SK-N-SH (cell line): ENCODE data around the gene EYA3.

ENCODE experiments used
- CHD2 ChIP-seq: fragments of 150-350 bp; IDR thresholded peaks from 2 replicates; pipeline ENCODE4 v1.6.1; 2018; ENCODE audit warnings: low read length; ENCODE audit not compliant: partially characterized antibody
- CTCF ChIP-seq: fragments of 200-600 bp; sonication (generic); IDR thresholded peaks from 2 replicates; pipeline ENCODE4 v1.6.1; 2017; ENCODE audit warnings: antibody characterized with exemption, mild to moderate bottlenecking, moderate library complexity
- EP300 ChIP-seq, 2 experiments: IDR thresholded peaks; 2 replicates each; pipeline versions ENCODE4 v1.4.0 to v1.6.1; 2012; ENCODE audit warnings: borderline replicate concordance in 1 of 2, low read depth in 1 of 2, low read length in 1 of 2
- EZH2phosphoT487 ChIP-seq: fragments of 200-600 bp; sonication (generic); IDR thresholded peaks from 2 replicates; pipeline ENCODE4 v1.6.1; 2017; ENCODE audit warnings: low read depth, mixed run types, mild to moderate bottlenecking, antibody characterized with exemption, moderate library complexity, borderline replicate concordance
- GATA2 ChIP-seq: sonication (generic); formaldehyde crosslinking; IDR thresholded peaks from 2 replicates; pipeline ENCODE4 v1.5.0; 2020; ENCODE audit warnings: mild to moderate bottlenecking, missing genetic modification reagents
- JUND ChIP-seq: IDR thresholded peaks from 2 replicates; pipeline ENCODE4 v1.4.0; 2012
- MAX ChIP-seq: IDR thresholded peaks from 2 replicates; pipeline ENCODE4 v1.4.0; 2012; ENCODE audit warnings: low read depth
- RAD21 ChIP-seq: IDR thresholded peaks from 2 replicates; pipeline ENCODE4 v1.6.1; 2012; ENCODE audit warnings: mild to moderate bottlenecking, low read length
- SIN3A ChIP-seq: IDR thresholded peaks from 2 replicates; pipeline ENCODE4 v1.6.1; 2012; ENCODE audit warnings: low read depth, mild to moderate bottlenecking, low read length, moderate library complexity, borderline replicate concordance
- USF1 ChIP-seq: IDR thresholded peaks from 2 replicates; pipeline ENCODE4 v1.4.0; 2012; ENCODE audit warnings: low read depth, borderline replicate concordance
- USF2 ChIP-seq: fragments of 150-350 bp; IDR thresholded peaks from 2 replicates; pipeline ENCODE4 v1.6.1; 2017; ENCODE audit warnings: antibody characterized with exemption, low read length, low read depth, borderline replicate concordance

- no peak for TF ChIP-seq CTCF
- no peak for TF ChIP-seq MAX
- no peak for TF ChIP-seq CHD2
- TF ChIP-seq JUND: no peak
- no peak for TF ChIP-seq EP300 (IDR thresholded peaks at IDR 0.05; ENCODE audit: borderline replicate concordance in 1 of 2, low read depth in 1 of 2, low read length in 1 of 2)
- TF ChIP-seq EZH2phosphoT487: no peak
- no peak for TF ChIP-seq GATA2 (CRISPR knock-in tag)
- TF ChIP-seq USF1: no peak
- no peak for TF ChIP-seq USF2
- TF ChIP-seq RAD21: no peak
- TF ChIP-seq SIN3A: no peak
Measured at GRCh38 chr1:28127617-28128257, 39.3 kb upstream of the EYA3 start.
